BJ (cell line): ENCODE data around the gene SFSWAP. TPM values are rescaled to one million over a fixed set of nuclear protein-coding genes. Genes with fewer than 3 reads are reported as not detected.

ENCODE experiments used
- CTCF ChIA-PET: fragments of 350-600 bp; formaldehyde crosslinking; extraction: SDS; loops from one replicate; lab custom pipeline; 2021; ENCODE audit warnings: antibody characterized with exemption, inconsistent platforms; lab: Yijun Ruan, JAX
- POLR2A ChIA-PET: fragments of 300-600 bp; sonication (Branson Sonifier 250); formaldehyde crosslinking; extraction: SDS; loops from one replicate; lab custom pipeline; 2021; ENCODE audit warnings: antibody characterized with exemption; lab: Charles Lee
- DNase-seq: peaks from one replicate; pipeline ENCODE4 v3.0.0-alpha.2; 2011; ENCODE audit warnings: low read depth
- H3K27me3 ChIP-seq: 2 replicates; pipeline ENCODE4 v1.6.0; 2011; ENCODE audit warnings: low read length; ENCODE audit not compliant: control insufficient read depth, insufficient read depth
- H3K36me3 ChIP-seq: 2 replicates; pipeline ENCODE4 v1.5.1; 2011; ENCODE audit warnings: low read length; ENCODE audit not compliant: control insufficient read depth, insufficient read depth
- H3K4me3 ChIP-seq: 2 replicates; pipeline ENCODE4 v1.5.1; 2011; ENCODE audit warnings: low read depth, mild to moderate bottlenecking, control low read depth, low read length
- CTCF ChIP-seq: IDR thresholded peaks from 2 replicates; pipeline ENCODE4 v1.5.1; 2011; ENCODE audit warnings: low read depth, mild to moderate bottlenecking, control low read depth, inconsistent platforms, low read length, moderate library complexity; ENCODE audit not compliant: insufficient read depth
- polyA plus RNA-seq: library from polyadenylated mRNA; depleted of rRNA; stranded (reverse); fragments of >200 nt; gene quantifications from 2 replicates; pipeline ENCODE4 v1.2.3, GENCODE V29; 2011

Gene SFSWAP
- polyA plus RNA-seq, 1 experiment, result 11.7 TPM

DNA sequence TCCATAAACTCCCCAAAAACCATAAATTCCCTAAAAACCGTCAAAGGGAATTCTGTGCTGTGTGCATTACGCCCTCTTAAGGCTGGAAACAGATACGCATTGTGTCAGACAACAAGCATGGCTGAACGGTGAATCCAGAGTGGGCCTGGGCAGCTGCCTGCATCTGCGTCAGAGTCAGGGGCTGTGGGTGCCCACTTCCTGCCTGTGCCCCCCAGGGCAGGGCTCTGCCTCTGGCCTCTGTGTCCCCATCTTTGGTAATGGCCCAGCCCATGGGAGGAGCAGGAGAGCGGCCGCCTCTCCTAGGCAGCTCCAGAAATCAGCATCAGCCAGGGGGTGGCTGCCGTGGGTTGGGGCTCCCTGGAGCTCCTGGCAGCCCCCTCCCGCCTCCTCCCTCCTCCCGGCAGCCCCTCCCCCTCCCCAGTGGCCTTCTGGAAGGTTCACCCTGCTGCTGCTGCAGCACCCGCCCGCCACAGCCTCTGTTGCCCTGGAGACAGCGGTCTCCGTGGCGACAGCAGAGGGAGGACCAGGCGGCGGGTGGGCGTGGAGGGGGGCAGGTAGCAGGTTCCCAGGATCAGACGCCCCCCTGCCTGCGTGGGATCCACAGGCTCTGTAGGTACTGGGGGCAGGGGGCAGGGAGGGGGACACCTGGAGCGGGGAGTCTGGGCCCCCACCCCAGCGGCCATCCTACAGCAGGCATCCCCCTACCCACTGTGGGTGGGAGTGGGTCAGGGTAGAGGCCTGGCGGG is 123.2 kb downstream of the SFSWAP start:
- no peak for DNase-seq
- peak; percentile 44 for TF ChIP-seq CTCF
- CTCF ChIA-PET, result interaction anchor here (0.6 kb wide), 1 partner anchor 96 kb away, joined by 4 read pairs; no protein-coding TSS in a partner anchor
- Histone ChIP-seq H3K36me3 (no peaks in the 10 kb centered on the region; the same call in 1 of the 2 replicates), H3K4me3 (no peak overlapping the region), H3K27me3 (no peaks in the 10 kb centered on the region)
- POLR2A ChIA-PET, result no interaction called here

GRCh38 chr12:131834798-131835615 is 124.1 kb downstream of the SFSWAP start:
- ChIA-PET POLR2A (no interaction called here), CTCF (interaction anchor here (1.1 to 2.1 kb wide), 4 partner anchors 10 to 167 kb away, joined by 4 to 11 read pairs (median 6); partner anchors contain the start of gene EP400)
- no peak for DNase-seq
- Histone ChIP-seq H3K36me3 (no peaks in the 10 kb centered on the region; the same call in 1 of the 2 replicates), H3K4me3 (no peak overlapping the region), H3K27me3 (no peaks in the 10 kb centered on the region)
- TF ChIP-seq CTCF, result no peak

DNA sequence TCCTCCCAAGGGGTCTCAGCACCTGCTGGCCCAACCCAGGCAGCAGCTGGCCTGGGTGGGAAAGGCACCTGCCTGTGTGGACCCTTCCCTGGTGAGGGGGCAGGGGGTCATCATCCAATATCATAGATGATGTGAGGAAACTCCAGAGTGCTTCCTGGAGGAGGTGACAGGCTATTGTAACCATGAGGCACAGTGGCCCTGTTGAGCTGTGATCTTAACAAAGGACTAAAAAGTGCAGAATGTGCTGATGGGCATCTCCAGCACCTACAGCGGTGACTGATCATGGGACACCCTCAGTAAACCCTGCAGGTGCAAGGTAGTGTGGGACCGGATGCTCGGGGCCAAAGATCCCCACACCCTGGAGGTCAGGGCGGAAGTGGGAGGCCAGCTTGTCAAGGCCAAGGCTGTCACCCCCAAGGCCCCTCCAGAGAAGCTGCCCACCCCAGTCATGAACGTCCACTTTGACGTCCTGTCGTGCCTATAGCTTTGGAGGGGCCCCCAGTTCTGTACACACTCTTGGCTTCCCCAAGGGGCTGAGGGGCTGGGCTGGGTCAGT is 124.8 kb downstream of the SFSWAP start:
- DNase-seq, result no peak
- ChIA-PET CTCF (interaction anchor here (1.1 to 2.3 kb wide), 5 partner anchors 10 to 168 kb away, joined by 4 to 11 read pairs (median 7); partner anchors contain the start of gene EP400), POLR2A (no interaction called here)
- Histone ChIP-seq H3K27me3 (no peaks in the 10 kb centered on the region), H3K36me3 (peaks cover under 1% of the 10 kb centered on the region; the same call in 1 of the 2 replicates), H3K4me3 (no peak overlapping the region)
- no peak for TF ChIP-seq CTCF

DNA sequence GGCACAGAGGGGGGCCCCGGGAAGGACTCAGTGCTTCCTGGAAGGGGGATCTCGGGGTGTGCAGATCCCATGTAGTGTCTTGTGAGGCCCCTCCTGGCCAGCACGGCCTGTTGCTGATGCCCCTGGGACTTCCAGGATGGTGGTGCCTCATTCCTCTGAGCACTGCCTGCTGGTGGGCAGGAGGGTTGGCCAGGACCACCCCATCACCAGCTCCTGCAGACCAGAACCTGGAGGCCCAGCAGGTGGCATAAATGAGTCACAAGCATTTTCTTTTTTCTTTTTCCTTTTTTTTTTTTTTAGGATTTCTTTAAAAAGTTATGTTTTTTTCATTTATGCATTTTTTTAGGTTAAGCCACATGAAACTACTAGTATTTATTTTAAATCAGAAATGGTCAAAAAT is 125.3 kb downstream of the SFSWAP start:
- Histone ChIP-seq H3K36me3 (peaks cover 5% of the 10 kb centered on the region), H3K27me3 (no peaks in the 10 kb centered on the region), H3K4me3 (no peak overlapping the region)
- ChIA-PET CTCF (interaction anchor here (1.1 to 2.3 kb wide), 5 partner anchors 9 to 168 kb away, joined by 4 to 11 read pairs (median 7); partner anchors contain the start of gene EP400), POLR2A (no interaction called here)
- no peak for DNase-seq
- TF ChIP-seq CTCF, result peak; percentile 46
